ENCODE data around the gene SNX3. TPM values are rescaled to one million over a fixed set of nuclear protein-coding genes. Genes with fewer than 3 reads are reported as not detected.
A peak's percentile ranks its signal among the peaks of the same experiment; 100 is the strongest.

SNX3 gene
- total RNA-seq, 1 experiment from 2014 or later, result 158 TPM

GRCh38 chr6:108164815-108165706 is 95.8 kb downstream of the SNX3 start:
- intact Hi-C loops (cut with micrococcal nuclease; ENCODE audit: unreplicated experiment), result loop anchor here (5.0 kb wide), 1 partner anchor 48 kb away; no protein-coding TSS in a partner anchor
- H3K4me3 Mint-ChIP-seq (ENCODE audit: low read depth, unreplicated experiment), result peak overlapping the region; percentile 59
- TF ChIP-seq CTCF (IDR thresholded peaks at IDR 0.05; ENCODE audit: unreplicated experiment), result no peak
- no TSS peak for BruUV-seq (replicated peaks)
- H3K9me3 Mint-ChIP-seq (ENCODE audit: low read depth, unreplicated experiment), result no peaks in the 10 kb centered on the region
- no peaks in the 10 kb centered on the region for H3K4me1 Mint-ChIP-seq (ENCODE audit: low read depth, unreplicated experiment)
- H3K27ac Mint-ChIP-seq (ENCODE audit: unreplicated experiment), result no peak overlapping the region
- H3K27me3 Mint-ChIP-seq (ENCODE audit: unreplicated experiment), result peaks cover 91% of the 10 kb centered on the region
- no peak for DNase-seq
- no peaks in the 10 kb centered on the region for H3K36me3 Mint-ChIP-seq (ENCODE audit: insufficient read depth, unreplicated experiment)
- CTCF ChIA-PET, result no interaction called here

- intact Hi-C loops (cut with micrococcal nuclease; ENCODE audit: unreplicated experiment), result loop anchor here (5.0 kb wide), 1 partner anchor 47 kb away; no protein-coding TSS in a partner anchor
- TF ChIP-seq CTCF (IDR thresholded peaks at IDR 0.05; ENCODE audit: unreplicated experiment), result no peak
- no TSS peak for BruUV-seq (replicated peaks)
- Mint-ChIP-seq H3K9me3 (ENCODE audit: low read depth, unreplicated experiment) (no peaks in the 10 kb centered on the region), H3K27ac (ENCODE audit: unreplicated experiment) (no peak overlapping the region), H3K4me3 (ENCODE audit: low read depth, unreplicated experiment) (no peak overlapping the region), H3K27me3 (ENCODE audit: unreplicated experiment) (peaks cover 92% of the 10 kb centered on the region), H3K36me3 (ENCODE audit: insufficient read depth, unreplicated experiment) (no peaks in the 10 kb centered on the region), H3K4me1 (ENCODE audit: low read depth, unreplicated experiment) (no peaks in the 10 kb centered on the region)
- DNase-seq, result no peak
- CTCF ChIA-PET, result no interaction called here
Measured at GRCh38 chr6:108164543-108164814, 96.4 kb downstream of the SNX3 start.

- Mint-ChIP-seq H3K27me3 (ENCODE audit: unreplicated experiment) (peaks cover 92% of the 10 kb centered on the region), H3K9me3 (ENCODE audit: low read depth, unreplicated experiment) (no peaks in the 10 kb centered on the region), H3K36me3 (ENCODE audit: insufficient read depth, unreplicated experiment) (no peaks in the 10 kb centered on the region), H3K4me3 (ENCODE audit: low read depth, unreplicated experiment) (no peak overlapping the region), H3K4me1 (ENCODE audit: low read depth, unreplicated experiment) (no peaks in the 10 kb centered on the region), H3K27ac (ENCODE audit: unreplicated experiment) (no peak overlapping the region)
- DNase-seq, result no peak
- intact Hi-C loops (cut with micrococcal nuclease; ENCODE audit: unreplicated experiment), result loop anchor here (5.0 kb wide), 1 partner anchor 47 kb away; no protein-coding TSS in a partner anchor
- CTCF ChIA-PET, result no interaction called here
- BruUV-seq (replicated peaks), result no TSS peak
- TF ChIP-seq CTCF (IDR thresholded peaks at IDR 0.05; ENCODE audit: unreplicated experiment), result no peak
Measured at GRCh38 chr6:108163644-108164542, 96.9 kb downstream of the SNX3 start.

- no TSS peak for BruUV-seq (replicated peaks)
- CTCF ChIA-PET, result no interaction called here
- no peaks in the 10 kb centered on the region for H3K36me3 Mint-ChIP-seq (ENCODE audit: insufficient read depth, unreplicated experiment)
- H3K27me3 Mint-ChIP-seq (ENCODE audit: unreplicated experiment), result peaks cover 94% of the 10 kb centered on the region
- intact Hi-C loops (cut with micrococcal nuclease; ENCODE audit: unreplicated experiment), result loop anchor here (5.0 kb wide), 1 partner anchor 46 kb away; no protein-coding TSS in a partner anchor
- no peaks in the 10 kb centered on the region for H3K9me3 Mint-ChIP-seq (ENCODE audit: low read depth, unreplicated experiment)
- H3K4me1 Mint-ChIP-seq (ENCODE audit: low read depth, unreplicated experiment), result no peaks in the 10 kb centered on the region
- H3K27ac Mint-ChIP-seq (ENCODE audit: unreplicated experiment), result no peak overlapping the region
- no peak overlapping the region for H3K4me3 Mint-ChIP-seq (ENCODE audit: low read depth, unreplicated experiment)
- TF ChIP-seq CTCF (IDR thresholded peaks at IDR 0.05; ENCODE audit: unreplicated experiment), result no peak
- no peak for DNase-seq
Measured at GRCh38 chr6:108163267-108163643, 97.6 kb downstream of the SNX3 start.

Measured in Calu3 (cell line).